Kidney (tissue), 14 donors: ENCODE results near the gene TOR1A. TPM values are rescaled to one million over a fixed set of nuclear protein-coding genes. Genes with fewer than 3 reads are reported as not detected.
A peak's percentile ranks its signal among the peaks of the same experiment; 100 is the strongest.

Experiments used
- DNase-seq, 5 donors: peaks; one replicate each; pipeline ENCODE4 v3.0.0-alpha.2; 2013 to 2020
- FAIRE-seq: peaks from 2 replicates; lab custom pipeline; 2012; peaks lifted over from hg19 to GRCh38; lab: Jason Lieb, UNC
- H3K27ac ChIP-seq, 2 donors: one replicate each; pipeline ENCODE4 v1.7.0; 2013; ENCODE audit warnings: low read depth in 2 of 2, low read length in 2 of 2, inconsistent platforms in 1 of 2
- H3K27me3 ChIP-seq: one replicate; pipeline ENCODE4 v1.7.1; 2013; ENCODE audit warnings: low read length, inconsistent platforms; ENCODE audit not compliant: control insufficient read depth, insufficient read depth
- H3K36me3 ChIP-seq, 3 donors: one replicate each; pipeline versions ENCODE4 v1.7.0 to v1.7.1; 2013; ENCODE audit warnings: low read length in 3 of 3, control low read depth in 1 of 3, inconsistent platforms in 1 of 3; ENCODE audit not compliant: insufficient read depth in 3 of 3, control insufficient read depth in 2 of 3
- H3K4me1 ChIP-seq, 3 donors: one replicate each; pipeline versions ENCODE4 v1.7.0 to v1.7.1; 2013; ENCODE audit warnings: low read length in 3 of 3, inconsistent platforms in 1 of 3, low read depth in 1 of 3; ENCODE audit not compliant: control insufficient read depth in 2 of 3, insufficient read depth in 2 of 3
- H3K4me3 ChIP-seq, 3 donors: one replicate each; pipeline versions ENCODE4 v1.7.0 to v1.8.1; 2013; ENCODE audit warnings: low read length in 3 of 3, control low read depth in 1 of 3, inconsistent platforms in 1 of 3
- H3K9ac ChIP-seq, 3 donors: one replicate each; pipeline versions ENCODE4 v1.7.0 to v1.7.1; 2013; ENCODE audit warnings: low read length in 3 of 3, control low read depth in 1 of 3, inconsistent platforms in 1 of 3
- H3K9me3 ChIP-seq, 3 donors: one replicate each; pipeline versions ENCODE4 v1.7.0 to v1.7.1; 2013; ENCODE audit warnings: low read length in 3 of 3, control low read depth in 1 of 3, inconsistent platforms in 1 of 3; ENCODE audit not compliant: control insufficient read depth in 2 of 3, insufficient read depth in 1 of 3
- intact Hi-C: fragments of 100-400 bp; cut with DNase I; formaldehyde crosslinking; loops from one replicate; pipeline ENCODE4 v1.11.1; 2022
- polyA plus RNA-seq: library from polyadenylated mRNA; stranded (reverse); fragments of 350-450 nt; fragmentation: Illumina TruSeq; extraction: RNeasy Lipid Tissue Mini Kit (QIAGEN cat#74804); gene quantifications from one replicate; pipeline ENCODE4 v1.2.3, GENCODE V29; 2014; ENCODE audit warnings: low read depth, low replicate concordance; ENCODE audit not compliant: insufficient read depth
- total RNA-seq: library from RNA; stranded (reverse); fragmentation: NEBNext Ultra II Directional; extraction: Animal tissue kit (Norgen Biotek cat#: 25700); gene quantifications from one replicate; pipeline ENCODE4 v1.2.1, GENCODE V29; 2021
- TF ChIP-seq, protein P1 (sequence below): IDR thresholded peaks from 3 replicates; pipeline ENCODE4 v1.5.1; 2012; ENCODE audit warnings: mild to moderate bottlenecking, moderate library complexity, borderline replicate concordance; ENCODE audit not compliant: insufficient read depth; ENCODE audit errors: extremely low read depth
- donor health status: control.
- donor health status: control.
- donor health status: control.
- donor health status: control.
- donor health status: control.
- donor health status: DM: yes; HTN: yes; CAD: no.
- donor health status: Normal renal cell carcinoma (clear cell type).

TOR1A gene
- total and polyA plus RNA-seq, 2 donors from 2014 or later = 24.6 to 29.2 TPM

DNA sequence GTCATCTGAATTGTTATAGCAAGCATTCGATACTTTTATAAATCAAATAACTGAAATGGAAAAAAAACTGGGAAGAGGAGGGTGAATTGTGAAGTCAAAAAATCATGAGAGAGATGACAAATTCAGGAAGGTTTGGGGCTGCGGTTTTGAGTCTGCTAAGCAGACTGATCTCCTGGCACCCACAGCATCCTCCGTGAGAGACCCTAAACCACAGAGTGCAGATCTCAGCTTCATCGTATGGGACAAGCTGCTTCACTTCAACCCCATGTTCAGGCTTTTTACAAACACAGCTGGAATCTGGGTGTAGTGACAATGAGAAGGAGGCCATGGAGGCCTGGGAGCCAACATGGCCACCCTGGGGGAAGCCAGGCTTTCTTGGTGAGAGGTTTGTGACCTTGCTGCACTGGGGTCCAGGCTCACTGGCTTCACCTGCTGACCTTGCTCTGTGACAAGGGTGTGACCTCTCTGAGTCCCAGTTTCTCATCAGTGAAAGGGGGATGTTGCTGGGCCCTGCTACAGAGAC, 30.7 kb upstream of the TOR1A start:
- Histone ChIP-seq H3K9ac (no peak overlapping the region), H3K27ac (no peak overlapping the region), H3K27me3 (no peaks in the 10 kb centered on the region), H3K36me3 (peaks cover 11 to 50% (median 31%) of the 10 kb centered on the region in 3 donors), H3K4me3 (no peak overlapping the region), H3K9me3 (no peaks in the 10 kb centered on the region), H3K4me1 (peaks cover 0 to 7% (median 2%) of the 10 kb centered on the region in 3 donors)
- intact Hi-C loops = no loop called here
- TF ChIP-seq, protein P1, sequence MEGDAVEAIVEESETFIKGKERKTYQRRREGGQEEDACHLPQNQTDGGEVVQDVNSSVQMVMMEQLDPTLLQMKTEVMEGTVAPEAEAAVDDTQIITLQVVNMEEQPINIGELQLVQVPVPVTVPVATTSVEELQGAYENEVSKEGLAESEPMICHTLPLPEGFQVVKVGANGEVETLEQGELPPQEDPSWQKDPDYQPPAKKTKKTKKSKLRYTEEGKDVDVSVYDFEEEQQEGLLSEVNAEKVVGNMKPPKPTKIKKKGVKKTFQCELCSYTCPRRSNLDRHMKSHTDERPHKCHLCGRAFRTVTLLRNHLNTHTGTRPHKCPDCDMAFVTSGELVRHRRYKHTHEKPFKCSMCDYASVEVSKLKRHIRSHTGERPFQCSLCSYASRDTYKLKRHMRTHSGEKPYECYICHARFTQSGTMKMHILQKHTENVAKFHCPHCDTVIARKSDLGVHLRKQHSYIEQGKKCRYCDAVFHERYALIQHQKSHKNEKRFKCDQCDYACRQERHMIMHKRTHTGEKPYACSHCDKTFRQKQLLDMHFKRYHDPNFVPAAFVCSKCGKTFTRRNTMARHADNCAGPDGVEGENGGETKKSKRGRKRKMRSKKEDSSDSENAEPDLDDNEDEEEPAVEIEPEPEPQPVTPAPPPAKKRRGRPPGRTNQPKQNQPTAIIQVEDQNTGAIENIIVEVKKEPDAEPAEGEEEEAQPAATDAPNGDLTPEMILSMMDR = no peak
- FAIRE-seq = no peak
- DNase-seq = no peak

DNA sequence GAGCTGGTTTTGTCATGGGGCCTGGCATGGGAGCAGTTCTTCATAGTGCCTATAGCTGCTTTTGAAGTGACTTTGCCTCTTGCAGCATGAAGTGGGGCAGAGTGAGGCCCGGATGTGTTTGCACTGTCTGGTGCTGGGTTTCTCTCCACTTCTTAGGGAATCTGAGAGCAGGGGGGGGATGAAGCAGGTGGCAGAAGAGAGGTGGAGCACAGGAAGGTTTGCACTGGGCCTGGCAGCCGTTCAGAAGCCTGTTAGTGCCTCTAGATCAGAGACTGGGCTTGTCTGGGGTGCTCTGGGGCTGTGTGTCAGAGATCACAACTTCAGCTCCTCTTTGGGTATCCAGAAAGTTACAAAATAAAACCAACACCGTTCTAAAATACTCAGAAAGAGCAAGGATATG, 29.7 kb upstream of the TOR1A start:
- Histone ChIP-seq H3K27me3 (no peaks in the 10 kb centered on the region), H3K4me1 (peaks cover 0 to 7% (median 2%) of the 10 kb centered on the region in 3 donors), H3K4me3 (no peak overlapping the region), H3K36me3 (peaks cover 8 to 46% (median 30%) of the 10 kb centered on the region in 3 donors), H3K27ac (no peak overlapping the region), H3K9me3 (no peaks in the 10 kb centered on the region), H3K9ac (no peak overlapping the region)
- no peak for DNase-seq
- FAIRE-seq = no peak
- intact Hi-C loops = no loop called here
- TF ChIP-seq, protein P1 = no peak

DNA sequence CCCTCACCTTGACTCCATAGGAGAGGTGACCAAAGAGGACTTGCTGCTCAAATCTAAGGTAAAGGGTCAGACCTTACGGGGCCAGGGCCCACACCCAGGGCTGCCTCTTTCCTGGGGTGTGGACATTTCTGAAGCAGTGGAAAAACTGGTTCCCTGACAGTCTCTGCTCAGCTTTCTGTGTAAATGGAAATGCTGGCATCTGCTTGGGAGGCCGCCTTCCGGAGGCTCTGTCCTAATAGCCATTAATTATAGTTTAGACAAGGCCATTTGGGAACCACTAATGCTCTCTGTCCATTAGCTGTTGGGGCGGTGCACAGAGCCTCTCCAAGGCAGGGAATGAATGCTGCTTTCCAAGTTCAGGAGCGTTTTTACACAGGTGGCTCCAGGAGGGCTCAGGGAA, 28.6 kb upstream of the TOR1A start:
- TF ChIP-seq, protein P1 = no peak
- H3K9ac ChIP-seq = no peak overlapping the region
- H3K36me3 ChIP-seq = peaks cover 7 to 37% (median 25%) of the 10 kb centered on the region in 3 donors
- no peaks in the 10 kb centered on the region for H3K9me3 ChIP-seq
- no peak for FAIRE-seq
- H3K4me1 ChIP-seq = peaks cover 0 to 7% (median 2%) of the 10 kb centered on the region in 3 donors
- DNase-seq = peak in 1 of 5 donors; percentile 3
- no peaks in the 10 kb centered on the region for H3K27me3 ChIP-seq
- intact Hi-C loops = no loop called here
- no peak overlapping the region for H3K27ac ChIP-seq
- no peak overlapping the region for H3K4me3 ChIP-seq

DNA sequence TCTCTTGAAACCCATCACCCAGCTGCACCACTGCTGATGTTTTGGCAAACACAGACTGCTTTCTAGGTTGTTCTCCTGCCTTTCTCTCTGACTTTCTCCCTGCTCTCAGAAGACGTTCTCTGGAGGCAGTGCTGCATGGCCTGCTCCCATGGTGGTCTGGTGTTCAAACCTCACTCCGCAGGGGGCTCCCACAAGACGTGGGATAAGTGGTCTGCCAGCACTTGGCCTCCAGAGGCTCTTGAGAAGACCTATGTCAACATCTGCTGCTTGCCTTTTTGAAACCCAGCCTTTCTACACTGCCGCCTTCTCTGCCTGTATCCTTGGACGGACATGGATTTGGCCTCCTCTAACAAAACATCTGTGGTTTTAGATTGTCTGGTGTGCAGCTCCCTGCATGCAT, 27.9 kb upstream of the TOR1A start:
- Histone ChIP-seq H3K9ac (no peak overlapping the region), H3K27ac (no peak overlapping the region)
- FAIRE-seq = no peak

More for the DNA sequence above, 27.9 kb upstream of the TOR1A start:
- no peaks in the 10 kb centered on the region for H3K9me3 ChIP-seq
- intact Hi-C loops = no loop called here
- peaks cover 0 to 7% (median 2%) of the 10 kb centered on the region in 3 donors for H3K4me1 ChIP-seq
- peaks cover 7 to 37% (median 25%) of the 10 kb centered on the region in 3 donors for H3K36me3 ChIP-seq
- H3K4me3 ChIP-seq = no peak overlapping the region
- no peak for DNase-seq
- no peaks in the 10 kb centered on the region for H3K27me3 ChIP-seq
- TF ChIP-seq, protein P1 = no peak
